ENCODE results near the gene SPPL3. TPM values are rescaled to one million over a fixed set of nuclear protein-coding genes. Genes with fewer than 3 reads are reported as not detected.

The SPPL3 gene
- total and polyA plus RNA-seq, 2 experiments from 2014 or later: 20.0 to 67.3 TPM

DNA sequence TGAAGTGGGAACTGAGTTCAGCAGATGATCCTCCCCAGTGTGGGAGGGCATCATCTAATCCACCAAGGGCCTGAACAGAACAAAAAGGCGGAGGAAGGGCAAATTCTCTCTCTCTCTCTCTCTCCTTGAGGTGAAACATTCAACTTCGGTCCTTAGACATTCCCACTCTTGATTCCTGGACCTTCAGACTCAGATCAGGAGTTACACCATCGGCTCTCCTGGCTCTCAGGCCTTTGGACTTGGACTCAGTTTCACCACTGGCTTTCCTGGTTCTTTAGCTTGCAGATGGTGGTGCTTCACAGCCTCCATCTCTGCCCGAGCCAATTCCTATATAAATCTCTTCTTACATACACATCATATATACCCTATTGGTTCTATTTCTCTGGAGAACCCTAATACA is 73.2 kb downstream of the SPPL3 start:
- Histone ChIP-seq H3K9me3 (ENCODE audit: low read depth) (no peaks in the 10 kb centered on the region), H3K4me1 (ENCODE audit: insufficient read depth) (peaks cover 40% of the 10 kb centered on the region), H4K20me1 (ENCODE audit: insufficient read depth, poor library complexity, severe bottlenecking) (peaks cover 70% of the 10 kb centered on the region), H3K27ac (no peak overlapping the region), H3K27me3 (no peaks in the 10 kb centered on the region), H2AFZ (no peak overlapping the region), H3K36me3 (replicated peaks; ENCODE audit: insufficient read depth, low read depth) (no peaks in the 10 kb centered on the region), H3K4me2 (peak overlapping the region; percentile 18), H3K4me3 (no peak overlapping the region), H3K79me2 (peaks cover 90% of the 10 kb centered on the region), H3K9me2 (replicated peaks; ENCODE audit: insufficient read depth) (no peaks in the 10 kb centered on the region)
- TF ChIP-seq, protein P1, sequence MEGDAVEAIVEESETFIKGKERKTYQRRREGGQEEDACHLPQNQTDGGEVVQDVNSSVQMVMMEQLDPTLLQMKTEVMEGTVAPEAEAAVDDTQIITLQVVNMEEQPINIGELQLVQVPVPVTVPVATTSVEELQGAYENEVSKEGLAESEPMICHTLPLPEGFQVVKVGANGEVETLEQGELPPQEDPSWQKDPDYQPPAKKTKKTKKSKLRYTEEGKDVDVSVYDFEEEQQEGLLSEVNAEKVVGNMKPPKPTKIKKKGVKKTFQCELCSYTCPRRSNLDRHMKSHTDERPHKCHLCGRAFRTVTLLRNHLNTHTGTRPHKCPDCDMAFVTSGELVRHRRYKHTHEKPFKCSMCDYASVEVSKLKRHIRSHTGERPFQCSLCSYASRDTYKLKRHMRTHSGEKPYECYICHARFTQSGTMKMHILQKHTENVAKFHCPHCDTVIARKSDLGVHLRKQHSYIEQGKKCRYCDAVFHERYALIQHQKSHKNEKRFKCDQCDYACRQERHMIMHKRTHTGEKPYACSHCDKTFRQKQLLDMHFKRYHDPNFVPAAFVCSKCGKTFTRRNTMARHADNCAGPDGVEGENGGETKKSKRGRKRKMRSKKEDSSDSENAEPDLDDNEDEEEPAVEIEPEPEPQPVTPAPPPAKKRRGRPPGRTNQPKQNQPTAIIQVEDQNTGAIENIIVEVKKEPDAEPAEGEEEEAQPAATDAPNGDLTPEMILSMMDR (IDR thresholded peaks at IDR 0.05; ENCODE audit: poor library complexity): no peak
- TF ChIP-seq EZH2phosphoT487 (IDR thresholded peaks at IDR 0.05; ENCODE audit: low read depth, severe bottlenecking, unreplicated experiment) (no peak), EZH2 (IDR thresholded peaks at IDR 0.05; ENCODE audit: borderline replicate concordance) (no peak)
- no peak for DNase-seq (ENCODE audit: low spot score)
- WGBS (ENCODE audit: low lambda C conversion rate, missing lambda C conversion rate): 70% methylated on average over 4 of the region's 4 CpGs

- peak overlapping the region; percentile 18 for H3K4me2 ChIP-seq
- TF ChIP-seq EZH2 (IDR thresholded peaks at IDR 0.05; ENCODE audit: borderline replicate concordance) (no peak), EZH2phosphoT487 (IDR thresholded peaks at IDR 0.05; ENCODE audit: low read depth, severe bottlenecking, unreplicated experiment) (no peak)
- TF ChIP-seq, protein P1 (IDR thresholded peaks at IDR 0.05; ENCODE audit: poor library complexity): no peak
- WGBS (ENCODE audit: low lambda C conversion rate, missing lambda C conversion rate): 49% methylated on average over 3 of the region's 3 CpGs
- H3K9me3 ChIP-seq (ENCODE audit: low read depth): no peaks in the 10 kb centered on the region
- no peaks in the 10 kb centered on the region for H3K9me2 ChIP-seq (replicated peaks; ENCODE audit: insufficient read depth)
- H3K79me2 ChIP-seq: peaks cover 89% of the 10 kb centered on the region
- H3K27ac ChIP-seq: no peak overlapping the region
- no peaks in the 10 kb centered on the region for H3K27me3 ChIP-seq
- H4K20me1 ChIP-seq (ENCODE audit: insufficient read depth, poor library complexity, severe bottlenecking): peaks cover 64% of the 10 kb centered on the region
- no peaks in the 10 kb centered on the region for H3K36me3 ChIP-seq (replicated peaks; ENCODE audit: insufficient read depth, low read depth)
- no peak overlapping the region for H3K4me3 ChIP-seq
- DNase-seq (ENCODE audit: low spot score): no peak
- no peak overlapping the region for H2AFZ ChIP-seq
- peaks cover 34% of the 10 kb centered on the region for H3K4me1 ChIP-seq (ENCODE audit: insufficient read depth)
Measured at GRCh38 chr12:120830052-120830940, 73.9 kb downstream of the SPPL3 start.

- H4K20me1 ChIP-seq (ENCODE audit: insufficient read depth, poor library complexity, severe bottlenecking): peaks cover 59% of the 10 kb centered on the region
- no peaks in the 10 kb centered on the region for H3K27me3 ChIP-seq
- TF ChIP-seq EZH2 (IDR thresholded peaks at IDR 0.05; ENCODE audit: borderline replicate concordance) (no peak), EZH2phosphoT487 (IDR thresholded peaks at IDR 0.05; ENCODE audit: low read depth, severe bottlenecking, unreplicated experiment) (no peak)
- TF ChIP-seq, protein P1 (IDR thresholded peaks at IDR 0.05; ENCODE audit: poor library complexity): no peak
- H3K27ac ChIP-seq: no peak overlapping the region
- H3K4me3 ChIP-seq: no peak overlapping the region
- H2AFZ ChIP-seq: no peak overlapping the region
- no peaks in the 10 kb centered on the region for H3K36me3 ChIP-seq (replicated peaks; ENCODE audit: insufficient read depth, low read depth)
- H3K79me2 ChIP-seq: peaks cover 88% of the 10 kb centered on the region
- no peaks in the 10 kb centered on the region for H3K9me2 ChIP-seq (replicated peaks; ENCODE audit: insufficient read depth)
- H3K4me2 ChIP-seq: no peak overlapping the region
- 52% methylated on average over 4 of the region's 4 CpGs for WGBS (ENCODE audit: low lambda C conversion rate, missing lambda C conversion rate)
- DNase-seq (ENCODE audit: low spot score): no peak
- H3K9me3 ChIP-seq (ENCODE audit: low read depth): no peaks in the 10 kb centered on the region
- peaks cover 17% of the 10 kb centered on the region for H3K4me1 ChIP-seq (ENCODE audit: insufficient read depth)
Measured at GRCh38 chr12:120826335-120826734, 77.8 kb downstream of the SPPL3 start.

Measured in hepatocyte (in vitro differentiated cells).